ENCODE data around the gene TBC1D22A.

The TBC1D22A gene, protein sequence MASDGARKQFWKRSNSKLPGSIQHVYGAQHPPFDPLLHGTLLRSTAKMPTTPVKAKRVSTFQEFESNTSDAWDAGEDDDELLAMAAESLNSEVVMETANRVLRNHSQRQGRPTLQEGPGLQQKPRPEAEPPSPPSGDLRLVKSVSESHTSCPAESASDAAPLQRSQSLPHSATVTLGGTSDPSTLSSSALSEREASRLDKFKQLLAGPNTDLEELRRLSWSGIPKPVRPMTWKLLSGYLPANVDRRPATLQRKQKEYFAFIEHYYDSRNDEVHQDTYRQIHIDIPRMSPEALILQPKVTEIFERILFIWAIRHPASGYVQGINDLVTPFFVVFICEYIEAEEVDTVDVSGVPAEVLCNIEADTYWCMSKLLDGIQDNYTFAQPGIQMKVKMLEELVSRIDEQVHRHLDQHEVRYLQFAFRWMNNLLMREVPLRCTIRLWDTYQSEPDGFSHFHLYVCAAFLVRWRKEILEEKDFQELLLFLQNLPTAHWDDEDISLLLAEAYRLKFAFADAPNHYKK

DNA sequence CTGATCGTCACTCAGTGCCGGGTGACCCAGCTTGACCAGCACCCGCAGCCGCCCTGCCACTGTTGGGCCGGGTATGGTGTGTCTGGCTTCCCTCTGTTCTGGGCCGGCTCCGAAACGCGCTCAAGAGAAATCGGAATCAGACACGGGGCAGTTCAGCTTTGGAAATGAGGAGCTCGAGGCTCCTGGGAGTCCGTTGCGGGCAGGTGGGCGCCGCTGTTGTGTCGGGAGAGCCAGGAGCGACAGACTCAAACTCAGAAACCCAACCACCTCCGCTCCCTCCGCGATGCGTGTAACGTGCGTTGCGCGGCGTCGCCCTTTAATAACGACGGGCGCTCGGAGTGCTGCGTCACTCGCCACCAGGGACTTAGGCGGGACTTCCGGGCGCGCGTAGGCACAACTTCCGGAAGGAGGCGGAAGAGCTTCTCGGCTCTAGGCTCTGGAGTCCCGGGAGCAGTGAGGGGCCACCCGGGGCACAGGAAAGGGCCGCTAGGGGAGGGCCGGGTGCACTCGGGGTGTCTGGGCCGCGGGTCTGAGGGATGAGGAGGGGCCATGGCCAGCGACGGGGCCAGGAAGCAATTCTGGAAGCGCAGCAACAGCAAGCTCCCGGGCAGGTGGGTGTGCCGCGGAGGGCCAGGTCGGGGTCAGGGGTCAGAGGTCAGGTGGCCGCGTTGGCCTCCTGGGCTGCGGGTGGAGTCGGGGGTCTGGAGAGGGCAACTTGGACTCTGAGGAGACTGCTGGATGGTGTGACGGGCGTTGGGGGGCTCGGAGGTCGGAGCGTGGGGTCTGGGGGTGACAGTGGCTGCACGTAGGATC lies at the start of gene TBC1D22A:
Gene TBC1D22A (plus strand): TSS at position 413 of the 813 bp plus-strand sequence. CDS start 137 bp downstream, at position 550.
- ChIA-PET CTCF (interaction anchor here (1.0 to 10.0 kb wide), 5 partner anchors 9 to 41 kb away, joined by 3 to 138 read pairs (median 8); no protein-coding TSS in a partner anchor), POLR2A (interaction anchor here (0.7 to 4.0 kb wide), 9 partner anchors 8 to 1599 kb away, joined by 3 to 39 read pairs (median 5); partner anchors contain the start of gene NUP50)
- TF ChIP-seq, protein P1, sequence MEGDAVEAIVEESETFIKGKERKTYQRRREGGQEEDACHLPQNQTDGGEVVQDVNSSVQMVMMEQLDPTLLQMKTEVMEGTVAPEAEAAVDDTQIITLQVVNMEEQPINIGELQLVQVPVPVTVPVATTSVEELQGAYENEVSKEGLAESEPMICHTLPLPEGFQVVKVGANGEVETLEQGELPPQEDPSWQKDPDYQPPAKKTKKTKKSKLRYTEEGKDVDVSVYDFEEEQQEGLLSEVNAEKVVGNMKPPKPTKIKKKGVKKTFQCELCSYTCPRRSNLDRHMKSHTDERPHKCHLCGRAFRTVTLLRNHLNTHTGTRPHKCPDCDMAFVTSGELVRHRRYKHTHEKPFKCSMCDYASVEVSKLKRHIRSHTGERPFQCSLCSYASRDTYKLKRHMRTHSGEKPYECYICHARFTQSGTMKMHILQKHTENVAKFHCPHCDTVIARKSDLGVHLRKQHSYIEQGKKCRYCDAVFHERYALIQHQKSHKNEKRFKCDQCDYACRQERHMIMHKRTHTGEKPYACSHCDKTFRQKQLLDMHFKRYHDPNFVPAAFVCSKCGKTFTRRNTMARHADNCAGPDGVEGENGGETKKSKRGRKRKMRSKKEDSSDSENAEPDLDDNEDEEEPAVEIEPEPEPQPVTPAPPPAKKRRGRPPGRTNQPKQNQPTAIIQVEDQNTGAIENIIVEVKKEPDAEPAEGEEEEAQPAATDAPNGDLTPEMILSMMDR (IDR thresholded peaks at IDR 0.05; ENCODE audit: control extremely low read depth, extremely low read depth, low read depth, missing control alignments), result no peak
- DNase-seq (ENCODE audit: extremely low spot score), result peak; percentile 95

DNA sequence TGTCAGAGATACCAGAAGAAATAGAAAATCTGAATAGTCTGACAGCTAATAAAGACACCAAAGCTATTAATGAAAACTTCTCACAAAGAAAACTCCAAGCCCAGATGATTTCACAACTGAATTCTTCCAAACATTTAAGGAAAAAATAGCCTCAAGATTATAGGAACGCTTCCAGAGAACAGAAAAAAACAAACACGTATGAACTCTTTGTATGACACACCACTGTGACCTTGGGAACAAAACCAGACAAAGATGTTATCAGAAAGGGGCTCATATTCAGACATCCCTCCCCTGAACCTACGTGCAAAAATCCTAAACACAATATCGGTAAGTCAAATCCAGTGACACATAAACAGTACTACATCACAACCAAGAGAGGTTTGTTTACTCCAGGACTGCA lies 47.9 kb upstream of the TBC1D22A start:
- DNase-seq (ENCODE audit: extremely low spot score), result no peak
- ChIA-PET POLR2A (interaction anchor here (0.6 kb wide), 1 partner anchor 21 kb away, joined by 3 read pairs; no protein-coding TSS in a partner anchor), CTCF (interaction anchor here (1.9 kb wide), 1 partner anchor 151 kb away, joined by 6 read pairs; no protein-coding TSS in a partner anchor)
- TF ChIP-seq, protein P1 (IDR thresholded peaks at IDR 0.05; ENCODE audit: control extremely low read depth, extremely low read depth, low read depth, missing control alignments), result no peak

DNA sequence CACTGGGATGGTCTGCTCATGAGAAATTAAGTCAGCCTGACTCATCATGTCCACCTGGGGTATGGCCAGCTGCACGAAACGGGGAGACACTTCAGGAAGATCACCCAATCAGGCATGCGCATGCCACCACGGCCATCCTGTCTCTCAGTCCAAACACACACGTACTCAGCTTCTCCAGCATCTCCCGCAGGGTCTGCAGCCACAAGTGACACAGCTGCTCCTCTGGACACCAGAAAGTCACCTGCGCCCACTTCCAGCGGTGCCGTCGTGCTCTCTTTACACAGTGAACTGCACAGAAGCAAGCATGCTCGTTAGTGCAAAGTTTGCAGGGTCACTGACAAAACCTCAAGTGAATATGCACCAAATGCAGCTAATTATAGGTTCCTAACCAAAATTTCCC lies 42.5 kb upstream of the TBC1D22A start:
- POLR2A ChIA-PET, result no interaction called here
- CTCF ChIA-PET, result interaction anchor here (1.1 kb wide), 1 partner anchor 84 kb away, joined by 4 read pairs; no protein-coding TSS in a partner anchor
- TF ChIP-seq, protein P1 (IDR thresholded peaks at IDR 0.05; ENCODE audit: control extremely low read depth, extremely low read depth, low read depth, missing control alignments), result no peak
- DNase-seq (ENCODE audit: extremely low spot score), result no peak

DNA sequence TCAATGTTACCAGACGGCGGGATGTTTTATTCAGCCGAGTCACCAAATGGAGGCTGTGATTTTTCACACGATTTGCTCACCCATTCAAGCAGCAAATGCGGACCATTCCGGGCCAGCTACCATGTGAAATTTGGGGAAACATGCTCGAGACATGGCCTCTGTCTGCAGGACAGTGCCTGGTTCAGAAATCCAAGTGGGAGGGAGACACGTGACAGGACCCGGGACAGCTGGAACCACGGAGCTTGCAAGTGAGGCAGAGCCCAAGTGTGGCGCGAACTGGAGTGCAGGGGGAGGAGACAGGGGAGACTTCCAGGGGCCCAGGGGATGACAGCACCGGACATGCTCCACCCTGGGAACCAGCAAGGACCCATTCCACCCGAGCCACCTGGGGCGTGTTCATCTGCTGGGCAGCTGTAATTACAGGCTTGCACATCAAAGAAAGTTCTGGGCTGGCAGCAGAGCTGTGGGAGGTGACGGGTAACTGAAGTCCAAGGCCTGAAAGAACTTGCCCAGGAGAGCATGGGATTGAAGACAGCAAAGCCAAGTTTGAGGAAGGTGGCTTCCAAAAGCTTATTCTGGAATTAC lies 40.9 kb upstream of the TBC1D22A start:
- no peak for DNase-seq (ENCODE audit: extremely low spot score)
- ChIA-PET CTCF (interaction anchor here (0.9 to 2.7 kb wide), 4 partner anchors 9 to 59 kb away, joined by 3 to 10 read pairs (median 3); no protein-coding TSS in a partner anchor), POLR2A (no interaction called here)

DNA sequence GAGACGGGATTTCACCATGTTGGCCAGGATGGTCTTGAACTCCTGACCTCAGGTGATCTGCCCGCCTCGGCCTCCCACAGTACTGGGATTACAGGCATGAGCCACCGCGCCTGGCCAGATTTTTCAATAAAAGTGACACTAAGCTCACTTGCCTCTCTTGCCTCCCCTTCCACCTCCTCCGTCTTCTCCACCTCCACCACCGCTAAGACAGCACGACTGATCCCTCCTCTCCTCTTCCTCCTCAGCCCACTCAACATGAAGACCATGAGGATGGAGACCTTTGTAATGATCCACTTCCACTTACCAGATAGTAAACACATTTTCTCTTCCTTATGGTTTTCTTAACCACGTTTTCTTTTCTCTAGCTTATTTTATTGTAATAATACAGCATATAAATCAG lies 38.6 kb upstream of the TBC1D22A start:
- POLR2A ChIA-PET, result no interaction called here
- CTCF ChIA-PET, result no interaction called here
- TF ChIP-seq, protein P1 (IDR thresholded peaks at IDR 0.05; ENCODE audit: control extremely low read depth, extremely low read depth, low read depth, missing control alignments), result no peak
- DNase-seq (ENCODE audit: extremely low spot score), result no peak

More for the DNA sequence above, 40.9 kb upstream of the TBC1D22A start:
- TF ChIP-seq, protein P1 (IDR thresholded peaks at IDR 0.05; ENCODE audit: control extremely low read depth, extremely low read depth, low read depth, missing control alignments), result no peak
